ENCODE measurements around the gene COQ2.

The COQ2 gene

GRCh38 chr4:83323136-83323535 is 38.5 kb upstream of the COQ2 start:
- TF ChIP-seq, protein P1, sequence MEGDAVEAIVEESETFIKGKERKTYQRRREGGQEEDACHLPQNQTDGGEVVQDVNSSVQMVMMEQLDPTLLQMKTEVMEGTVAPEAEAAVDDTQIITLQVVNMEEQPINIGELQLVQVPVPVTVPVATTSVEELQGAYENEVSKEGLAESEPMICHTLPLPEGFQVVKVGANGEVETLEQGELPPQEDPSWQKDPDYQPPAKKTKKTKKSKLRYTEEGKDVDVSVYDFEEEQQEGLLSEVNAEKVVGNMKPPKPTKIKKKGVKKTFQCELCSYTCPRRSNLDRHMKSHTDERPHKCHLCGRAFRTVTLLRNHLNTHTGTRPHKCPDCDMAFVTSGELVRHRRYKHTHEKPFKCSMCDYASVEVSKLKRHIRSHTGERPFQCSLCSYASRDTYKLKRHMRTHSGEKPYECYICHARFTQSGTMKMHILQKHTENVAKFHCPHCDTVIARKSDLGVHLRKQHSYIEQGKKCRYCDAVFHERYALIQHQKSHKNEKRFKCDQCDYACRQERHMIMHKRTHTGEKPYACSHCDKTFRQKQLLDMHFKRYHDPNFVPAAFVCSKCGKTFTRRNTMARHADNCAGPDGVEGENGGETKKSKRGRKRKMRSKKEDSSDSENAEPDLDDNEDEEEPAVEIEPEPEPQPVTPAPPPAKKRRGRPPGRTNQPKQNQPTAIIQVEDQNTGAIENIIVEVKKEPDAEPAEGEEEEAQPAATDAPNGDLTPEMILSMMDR (IDR thresholded peaks at IDR 0.05; ENCODE audit: insufficient read depth, low read depth, low read length, missing control alignments), result no peak
- no peak for DNase-seq (ENCODE audit: low read depth)
- no peak overlapping the region for H3K4me3 ChIP-seq (ENCODE audit: low read length)

- TF ChIP-seq, protein P1 (IDR thresholded peaks at IDR 0.05; ENCODE audit: insufficient read depth, low read depth, low read length, missing control alignments), result no peak
- no peak overlapping the region for H3K4me3 ChIP-seq (ENCODE audit: low read length)
- DNase-seq (ENCODE audit: low read depth), result peak; percentile 67
Measured at GRCh38 chr4:83320548-83320947, 36.0 kb upstream of the COQ2 start.

DNA sequence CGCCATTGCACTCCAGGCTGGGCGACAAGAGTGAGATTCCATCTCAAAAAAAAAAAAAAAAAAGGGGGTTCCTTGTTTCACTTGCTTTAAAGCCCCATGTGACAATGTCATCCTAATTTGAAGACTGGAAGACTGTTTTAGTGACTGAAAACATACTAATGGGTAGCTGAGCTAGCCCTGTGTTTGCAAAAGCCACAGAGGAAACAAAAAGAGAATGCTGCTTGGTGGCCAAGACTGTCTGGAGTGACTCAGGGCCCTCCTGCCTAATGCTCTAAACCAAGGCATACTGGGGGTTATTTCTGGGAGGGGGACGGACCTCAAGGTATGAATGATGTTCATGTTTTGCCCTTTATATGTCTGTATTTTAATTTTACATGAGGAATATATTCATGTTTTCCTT is 34.1 kb upstream of the COQ2 start:
- H3K4me3 ChIP-seq (ENCODE audit: low read length), result no peak overlapping the region
- no peak for DNase-seq (ENCODE audit: low read depth)
- TF ChIP-seq, protein P1 (IDR thresholded peaks at IDR 0.05; ENCODE audit: insufficient read depth, low read depth, low read length, missing control alignments), result no peak

- no peak overlapping the region for H3K4me3 ChIP-seq (ENCODE audit: low read length)
- TF ChIP-seq, protein P1 (IDR thresholded peaks at IDR 0.05; ENCODE audit: insufficient read depth, low read depth, low read length, missing control alignments), result no peak
Measured at GRCh38 chr4:83317671-83318070, 33.1 kb upstream of the COQ2 start.

GRCh38 chr4:83316459-83317165 is 32.0 kb upstream of the COQ2 start:
- TF ChIP-seq, protein P1 (IDR thresholded peaks at IDR 0.05; ENCODE audit: insufficient read depth, low read depth, low read length, missing control alignments), result no peak
- no peak overlapping the region for H3K4me3 ChIP-seq (ENCODE audit: low read length)
- DNase-seq (ENCODE audit: low read depth), result peak; percentile 95

More at GRCh38 chr4:83317671-83318070, 33.1 kb upstream of the COQ2 start:
- DNase-seq (ENCODE audit: low read depth), result no peak

DNA sequence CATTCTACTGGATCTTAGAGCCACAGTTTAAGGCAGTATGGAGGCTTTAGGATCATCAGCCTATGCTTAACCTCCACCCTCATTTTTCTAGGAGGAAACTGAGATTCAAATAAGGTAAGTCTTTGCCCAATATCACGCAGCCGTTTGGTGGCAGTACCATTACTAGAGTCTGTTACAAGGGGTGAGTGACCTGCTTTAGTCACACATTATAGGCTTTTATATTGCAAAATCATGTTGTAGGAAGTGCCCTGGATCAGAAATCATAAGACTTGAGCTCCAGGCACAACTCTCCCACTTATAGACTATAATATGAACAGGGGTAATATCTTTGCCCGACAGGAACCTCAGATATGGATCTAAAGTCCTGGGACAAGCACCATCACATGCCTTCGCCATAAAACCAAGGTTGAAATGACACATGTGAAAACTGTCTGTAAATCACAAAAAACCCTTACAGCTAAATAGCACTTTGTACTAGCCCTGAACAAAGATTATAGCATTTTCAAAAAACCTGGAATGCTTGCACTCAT is 30.8 kb upstream of the COQ2 start:
- TF ChIP-seq, protein P1 (IDR thresholded peaks at IDR 0.05; ENCODE audit: insufficient read depth, low read depth, low read length, missing control alignments), result no peak
- no peak overlapping the region for H3K4me3 ChIP-seq (ENCODE audit: low read length)
- DNase-seq (ENCODE audit: low read depth), result no peak

GRCh38 chr4:83308672-83309071 is 24.1 kb upstream of the COQ2 start:
- DNase-seq (ENCODE audit: low read depth), result no peak
- H3K4me3 ChIP-seq (ENCODE audit: low read length), result no peak overlapping the region
- TF ChIP-seq, protein P1 (IDR thresholded peaks at IDR 0.05; ENCODE audit: insufficient read depth, low read depth, low read length, missing control alignments), result no peak
